Neutrophil (primary cell): ENCODE results near the gene VMAC.
"Not testable (repeated sequence)": the region's sequence is repeated elsewhere in the genome, so short reads cannot be mapped to it uniquely, and the experiment has no call there.

Experiments used
- H3K27ac ChIP-seq: fragments of 200-600 bp; sonication (generic); 2 replicates; pipeline ENCODE4 v1.5.1; 2016; ENCODE audit warnings: mild to moderate bottlenecking, moderate library complexity
- H3K27me3 ChIP-seq: fragments of 200-600 bp; sonication (generic); 2 replicates; pipeline ENCODE4 v1.6.0; 2016; ENCODE audit warnings: mild to moderate bottlenecking
- H3K36me3 ChIP-seq: fragments of 200-600 bp; sonication (generic); 2 replicates; pipeline ENCODE4 v1.5.1; 2017
- H3K4me1 ChIP-seq, 2 experiments: fragments of 200-600 bp in 1 of 2; sonication (generic) in 1 of 2; 1 replicate in 1 of 2; 2 replicates in 1 of 2; pipeline versions ENCODE4 v1.5.1 to v1.6.1; 2013 to 2016; ENCODE audit warnings: low read depth in 1 of 2, low read length in 1 of 2, mild to moderate bottlenecking in 1 of 2, moderate library complexity in 1 of 2; ENCODE audit not compliant: control insufficient read depth in 1 of 2, insufficient read depth in 1 of 2
- H3K4me3 ChIP-seq, 2 experiments: fragments of 200-600 bp in 1 of 2; sonication (generic) in 1 of 2; 1 replicate in 1 of 2; 2 replicates in 1 of 2; pipeline ENCODE4 v1.5.1; 2013 to 2016; ENCODE audit warnings: low read depth in 1 of 2, low read length in 1 of 2, mild to moderate bottlenecking in 1 of 2, moderate library complexity in 1 of 2
- H3K9me3 ChIP-seq: fragments of 200-600 bp; sonication (generic); 2 replicates; pipeline ENCODE4 v1.5.1; 2016
- TF ChIP-seq, protein P1 (sequence below): fragments of 200-600 bp; sonication (generic); IDR thresholded peaks from 2 replicates; pipeline ENCODE4 v1.5.1; 2016; ENCODE audit warnings: antibody characterized with exemption

The VMAC gene, protein sequence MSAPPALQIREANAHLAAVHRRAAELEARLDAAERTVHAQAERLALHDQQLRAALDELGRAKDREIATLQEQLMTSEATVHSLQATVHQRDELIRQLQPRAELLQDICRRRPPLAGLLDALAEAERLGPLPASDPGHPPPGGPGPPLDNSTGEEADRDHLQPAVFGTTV

GRCh38 chr19:5904352-5905113, at the start of gene VMAC:
VMAC (plus strand) TSS chr19:5904872; CDS start chr19:5904891, 19 bp downstream.
- H3K4me3 ChIP-seq, result peak within 1 kb of the TSS; percentile 83 to 98
- peaks cover 12% of the 10 kb centered on the region for H3K36me3 ChIP-seq
- peak within 1 kb of the TSS; percentile 90 for H3K27ac ChIP-seq
- no peaks in the 10 kb centered on the region for H3K27me3 ChIP-seq
- peaks cover 27 to 37% of the 10 kb centered on the region in 2 experiments for H3K4me1 ChIP-seq
- TF ChIP-seq, protein P1, sequence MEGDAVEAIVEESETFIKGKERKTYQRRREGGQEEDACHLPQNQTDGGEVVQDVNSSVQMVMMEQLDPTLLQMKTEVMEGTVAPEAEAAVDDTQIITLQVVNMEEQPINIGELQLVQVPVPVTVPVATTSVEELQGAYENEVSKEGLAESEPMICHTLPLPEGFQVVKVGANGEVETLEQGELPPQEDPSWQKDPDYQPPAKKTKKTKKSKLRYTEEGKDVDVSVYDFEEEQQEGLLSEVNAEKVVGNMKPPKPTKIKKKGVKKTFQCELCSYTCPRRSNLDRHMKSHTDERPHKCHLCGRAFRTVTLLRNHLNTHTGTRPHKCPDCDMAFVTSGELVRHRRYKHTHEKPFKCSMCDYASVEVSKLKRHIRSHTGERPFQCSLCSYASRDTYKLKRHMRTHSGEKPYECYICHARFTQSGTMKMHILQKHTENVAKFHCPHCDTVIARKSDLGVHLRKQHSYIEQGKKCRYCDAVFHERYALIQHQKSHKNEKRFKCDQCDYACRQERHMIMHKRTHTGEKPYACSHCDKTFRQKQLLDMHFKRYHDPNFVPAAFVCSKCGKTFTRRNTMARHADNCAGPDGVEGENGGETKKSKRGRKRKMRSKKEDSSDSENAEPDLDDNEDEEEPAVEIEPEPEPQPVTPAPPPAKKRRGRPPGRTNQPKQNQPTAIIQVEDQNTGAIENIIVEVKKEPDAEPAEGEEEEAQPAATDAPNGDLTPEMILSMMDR, result no peak
- no peaks in the 10 kb centered on the region for H3K9me3 ChIP-seq

DNA sequence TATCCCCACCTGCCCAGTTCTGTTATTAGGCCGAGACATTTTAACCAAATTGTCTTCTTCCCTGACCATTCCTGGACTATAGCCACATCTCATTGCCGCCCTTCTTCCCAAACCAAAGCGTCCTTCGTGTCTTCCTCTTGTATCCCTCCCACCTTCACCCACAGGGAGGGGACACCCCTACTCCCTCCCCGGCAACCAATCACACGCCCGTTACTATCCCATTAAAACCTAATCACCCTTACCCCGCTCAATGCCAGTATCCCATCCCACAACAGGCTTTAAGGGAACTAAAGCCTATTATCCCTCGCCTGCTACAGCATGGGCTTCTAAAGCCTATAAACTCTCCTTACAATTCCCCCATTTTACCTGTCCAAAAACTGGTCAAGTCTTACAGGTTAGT, 49.5 kb upstream of the VMAC start:
- H3K9me3 ChIP-seq, H3K4me3 ChIP-seq, H3K27me3 ChIP-seq, H3K27ac ChIP-seq, H3K4me1 ChIP-seq, H3K36me3 ChIP-seq: not testable (repeated sequence)

DNA sequence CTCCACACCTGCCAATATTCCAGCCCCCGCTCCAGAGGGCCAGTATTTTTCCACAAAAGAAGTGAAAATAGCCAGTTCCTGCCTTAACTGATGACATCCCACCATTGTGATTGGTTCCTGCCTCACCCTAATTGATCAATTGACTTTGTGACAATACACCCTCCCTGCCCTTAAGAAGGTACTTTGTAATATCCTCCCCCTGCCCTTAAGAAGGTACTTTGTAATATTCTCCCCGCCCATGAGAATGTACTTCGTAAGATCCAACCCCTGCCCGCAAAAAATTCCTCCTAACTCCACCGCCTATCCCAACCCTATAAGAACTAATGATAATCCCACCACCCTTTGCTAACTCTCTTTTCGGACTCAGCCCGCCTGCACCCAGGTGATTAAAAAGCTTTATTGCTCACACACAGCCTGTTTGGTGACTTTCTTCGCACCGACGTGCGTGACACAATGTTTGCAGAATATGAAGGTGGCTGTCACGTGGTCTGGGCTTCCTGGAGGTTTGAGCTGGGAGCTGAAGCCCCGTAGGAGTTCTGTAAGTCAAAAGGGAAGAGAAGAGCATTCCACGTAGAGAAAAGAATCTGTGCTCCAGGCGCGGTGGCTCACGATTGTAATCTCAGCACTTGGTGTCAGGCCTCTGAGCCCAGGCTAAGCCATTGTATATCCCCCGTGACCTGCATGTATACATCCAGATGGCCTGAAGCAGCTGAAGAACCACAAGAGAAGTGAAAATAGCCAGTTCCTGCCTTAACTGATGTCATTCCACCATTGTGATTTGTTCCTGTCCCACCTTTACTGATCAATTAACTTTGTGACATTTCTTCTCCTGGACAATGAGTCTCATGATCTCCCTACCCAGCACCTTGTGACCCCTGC, 47.2 kb upstream of the VMAC start:
- H3K4me3 ChIP-seq, result no peak overlapping the region
- H3K27me3 ChIP-seq, result no peaks in the 10 kb centered on the region
- no peaks in the 10 kb centered on the region for H3K9me3 ChIP-seq
- H3K4me1 ChIP-seq, result no peaks in the 10 kb centered on the region
- TF ChIP-seq, protein P1, result no peak
- no peak overlapping the region for H3K27ac ChIP-seq
- no peaks in the 10 kb centered on the region for H3K36me3 ChIP-seq

DNA sequence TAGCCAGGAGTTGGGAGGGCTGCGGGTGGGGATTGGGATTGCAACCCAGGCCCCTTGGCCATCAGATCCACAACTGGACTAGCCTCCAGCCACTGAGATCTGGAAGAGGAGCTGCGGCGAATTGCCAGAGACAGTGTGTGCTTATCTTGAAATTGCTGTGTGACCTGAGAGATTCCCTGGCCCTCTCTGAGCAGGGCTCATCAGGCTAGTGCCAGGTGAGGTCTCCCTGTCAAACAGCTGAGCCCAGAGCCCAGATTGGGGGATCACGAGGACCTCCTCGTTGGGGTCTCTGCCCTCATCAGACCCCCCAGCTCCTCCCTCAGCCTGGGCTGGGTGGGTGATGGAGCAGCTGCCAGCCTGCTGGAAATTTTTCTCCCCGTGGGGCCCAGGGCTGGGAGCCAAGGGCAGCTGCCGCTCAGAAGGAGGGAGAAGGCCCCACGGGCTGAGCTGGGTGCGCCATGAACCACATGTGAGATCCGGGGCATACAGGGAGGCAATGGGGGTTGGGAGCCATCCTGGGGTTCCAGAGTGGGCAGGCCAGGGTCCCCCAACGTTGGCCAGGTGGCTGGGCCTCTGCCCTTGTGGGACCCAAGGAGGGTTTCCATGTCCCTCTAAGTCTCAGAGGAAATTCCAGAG, 41.5 kb upstream of the VMAC start:
- H3K36me3 ChIP-seq, result no peaks in the 10 kb centered on the region
- H3K4me1 ChIP-seq, result no peaks in the 10 kb centered on the region
- H3K9me3 ChIP-seq, result no peaks in the 10 kb centered on the region
- TF ChIP-seq, protein P1, result no peak
- no peak overlapping the region for H3K4me3 ChIP-seq
- H3K27me3 ChIP-seq, result no peaks in the 10 kb centered on the region
- H3K27ac ChIP-seq, result no peak overlapping the region

GRCh38 chr19:5864013-5864720, 40.5 kb upstream of the VMAC start:
- Histone ChIP-seq H3K4me3 (no peak overlapping the region), H3K4me1 (no peaks in the 10 kb centered on the region), H3K27ac (no peak overlapping the region), H3K9me3 (no peaks in the 10 kb centered on the region), H3K36me3 (no peaks in the 10 kb centered on the region), H3K27me3 (no peaks in the 10 kb centered on the region)
- TF ChIP-seq, protein P1, result no peak
